Karpas-422 (cell line): ENCODE results near the gene TMEM240. TPM values are rescaled to one million over a fixed set of nuclear protein-coding genes. Genes with fewer than 3 reads are reported as not detected.
A peak's percentile ranks its signal among the peaks of the same experiment; 100 is the strongest.

Experiments used
- DNase-seq: peaks from one replicate; pipeline ENCODE4 v3.0.0-alpha.2; 2015
- H2AFZ ChIP-seq: fragments of 200-600 bp; sonication (generic); 2 replicates; pipeline ENCODE4 v1.6.1; 2014; ENCODE audit warnings: antibody characterized with exemption, low read length, mixed read lengths
- H3K27ac ChIP-seq: fragments of 200-600 bp; sonication (generic); 2 replicates; pipeline ENCODE4 v1.5.1; 2014; ENCODE audit warnings: mild to moderate bottlenecking, low read length, moderate library complexity
- H3K27me3 ChIP-seq: fragments of 200-600 bp; sonication (generic); 2 replicates; pipeline ENCODE4 v1.6.1; 2014; ENCODE audit warnings: low read length, mixed read lengths
- H3K36me3 ChIP-seq: fragments of 200-600 bp; sonication (generic); 2 replicates; pipeline ENCODE4 v1.6.1; 2014; ENCODE audit warnings: low read length, mixed read lengths; ENCODE audit not compliant: insufficient read depth
- H3K4me1 ChIP-seq: fragments of 200-600 bp; sonication (generic); 2 replicates; pipeline ENCODE4 v1.6.1; 2014; ENCODE audit warnings: mild to moderate bottlenecking, low read length, mixed read lengths
- H3K4me2 ChIP-seq: fragments of 200-600 bp; sonication (generic); 2 replicates; pipeline ENCODE4 v1.6.1; 2014; ENCODE audit warnings: low read length, low read depth, mild to moderate bottlenecking; ENCODE audit not compliant: poor library complexity, severe bottlenecking
- H3K4me3 ChIP-seq: fragments of 200-600 bp; sonication (generic); 2 replicates; pipeline ENCODE4 v1.5.1; 2014; ENCODE audit warnings: mild to moderate bottlenecking, antibody characterized with exemption, low read length, mixed read lengths
- H3K79me2 ChIP-seq: fragments of 200-600 bp; sonication (generic); 2 replicates; pipeline ENCODE4 v1.6.1; 2014; ENCODE audit warnings: mild to moderate bottlenecking, low read length, mixed read lengths
- H3K9ac ChIP-seq: fragments of 200-600 bp; sonication (generic); 2 replicates; pipeline ENCODE4 v1.6.0; 2014; ENCODE audit warnings: low read length
- H3K9me2 ChIP-seq: fragments of 200-600 bp; sonication (generic), shearing (Covaris generic); replicated peaks from 2 replicates; pipeline ENCODE4 v1.6.0; 2014; ENCODE audit warnings: mild to moderate bottlenecking, low read length, moderate library complexity; ENCODE audit not compliant: insufficient read depth
- H3K9me3 ChIP-seq: fragments of 300-700, 200-600 bp; sonication (generic); 2 replicates; pipeline ENCODE4 v1.6.1; 2014; ENCODE audit warnings: low read length, mixed read lengths
- H4K20me1 ChIP-seq: fragments of 200-600 bp; sonication (generic); 2 replicates; pipeline ENCODE4 v1.6.1; 2014; ENCODE audit warnings: mild to moderate bottlenecking, antibody characterized with exemption, low read length, low read depth; ENCODE audit not compliant: insufficient read depth
- total RNA-seq: library from RNA; depleted of rRNA; stranded (reverse); fragments of >200 nt; shearing (Covaris generic); gene quantifications from 2 replicates; pipeline ENCODE4 v1.2.3, GENCODE V29; 2014; ENCODE audit warnings: low replicate concordance; rRNA removed

TMEM240 gene
- 2.6 TPM in 1 of 2 replicates, not detected in the other for total RNA-seq

DNA sequence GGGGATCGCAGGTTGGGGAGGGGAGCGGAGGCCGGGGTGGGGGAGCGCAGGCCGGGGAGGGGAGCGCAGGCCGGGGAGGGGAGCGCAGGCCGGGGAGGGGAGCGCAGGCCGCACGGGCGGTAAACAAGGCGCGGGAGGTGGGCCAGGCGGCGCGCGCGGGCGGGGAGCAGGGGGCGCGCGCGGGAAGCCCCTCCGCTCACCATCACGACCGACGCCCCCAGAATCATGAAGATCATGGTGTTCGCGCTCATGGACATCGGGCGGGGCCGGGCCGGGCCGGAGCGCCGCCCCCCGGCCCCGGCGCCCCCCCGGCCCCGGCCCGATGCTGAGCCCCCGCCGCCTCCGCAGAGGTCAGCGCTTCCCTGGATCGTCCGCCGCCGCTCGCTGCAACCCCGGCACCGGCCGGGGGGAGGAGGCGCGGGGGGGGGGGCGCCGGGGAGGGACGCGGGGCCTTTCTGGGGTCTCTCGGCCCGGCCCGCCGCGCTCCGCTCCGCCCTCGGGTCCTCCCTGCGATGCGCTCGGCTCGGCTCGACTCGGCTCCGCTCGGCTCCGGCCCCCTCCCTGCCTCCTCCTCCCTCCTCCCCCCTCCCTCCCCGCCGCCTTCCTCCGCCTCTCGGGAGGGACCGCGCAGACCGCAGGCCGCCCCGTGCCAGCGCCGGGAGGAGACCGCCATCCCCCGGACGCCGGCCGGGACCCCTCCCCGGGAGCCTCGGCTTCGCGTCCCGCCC, at the start of gene TMEM240:
Gene TMEM240, minus strand, starts transcription at position 535 of the 728 bp plus-strand sequence. Its CDS starts 278 bp downstream, at position 257.
- H3K36me3 ChIP-seq: no peaks in the 10 kb centered on the region
- H3K9me2 ChIP-seq: no peaks in the 10 kb centered on the region
- no peaks in the 10 kb centered on the region for H3K27me3 ChIP-seq
- no peak for DNase-seq
- H2AFZ ChIP-seq: no peak within 1 kb of the TSS
- H3K4me2 ChIP-seq: no peak within 1 kb of the TSS
- no peak within 1 kb of the TSS for H3K27ac ChIP-seq
- H4K20me1 ChIP-seq: no peaks in the 10 kb centered on the region
- H3K79me2 ChIP-seq: no peaks in the 10 kb centered on the region
- no peak within 1 kb of the TSS for H3K4me3 ChIP-seq
- H3K4me1 ChIP-seq: no peaks in the 10 kb centered on the region
- no peaks in the 10 kb centered on the region for H3K9me3 ChIP-seq
- H3K9ac ChIP-seq: no peak within 1 kb of the TSS

DNA sequence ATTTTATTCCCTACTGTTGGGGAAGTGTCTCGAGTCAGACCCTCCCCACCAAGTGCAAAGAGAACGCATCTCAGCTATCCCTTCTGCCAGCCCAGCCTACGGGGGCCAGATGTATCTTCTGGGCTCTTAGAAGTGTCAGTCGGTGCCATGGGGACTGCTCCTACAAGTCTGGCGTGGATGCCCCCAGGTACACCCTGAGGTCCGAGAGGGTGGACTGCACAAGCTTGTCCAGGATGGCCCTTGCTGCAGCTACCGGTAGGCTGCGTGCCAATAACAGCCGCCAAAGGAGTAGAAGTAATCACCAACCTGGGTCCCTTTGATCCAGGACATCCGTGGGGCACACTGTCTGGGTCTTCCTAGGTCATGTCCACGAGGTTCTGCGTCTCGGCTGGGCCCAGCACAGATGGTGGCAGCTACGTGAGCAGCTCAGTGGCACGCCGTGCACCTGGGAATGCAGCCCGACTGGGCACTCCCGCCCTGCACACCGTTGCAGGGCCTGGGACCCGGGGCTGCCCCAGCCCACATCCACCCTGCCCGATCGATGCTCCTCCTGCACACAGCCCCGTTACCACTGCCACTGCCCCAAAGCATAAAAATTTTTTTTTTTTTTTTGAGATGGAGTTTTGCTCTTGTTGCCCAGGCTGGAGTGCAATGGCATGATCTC, 43.1 kb upstream of the TMEM240 start:
- Histone ChIP-seq H3K4me3 (no peak overlapping the region), H3K9ac (no peak overlapping the region), H4K20me1 (no peaks in the 10 kb centered on the region), H3K9me2 (no peaks in the 10 kb centered on the region), H3K36me3 (no peaks in the 10 kb centered on the region), H3K9me3 (no peaks in the 10 kb centered on the region), H3K4me2 (no peak overlapping the region), H2AFZ (no peak overlapping the region), H3K27ac (no peak overlapping the region), H3K27me3 (no peaks in the 10 kb centered on the region), H3K79me2 (no peaks in the 10 kb centered on the region), H3K4me1 (no peaks in the 10 kb centered on the region)
- no peak for DNase-seq

DNA sequence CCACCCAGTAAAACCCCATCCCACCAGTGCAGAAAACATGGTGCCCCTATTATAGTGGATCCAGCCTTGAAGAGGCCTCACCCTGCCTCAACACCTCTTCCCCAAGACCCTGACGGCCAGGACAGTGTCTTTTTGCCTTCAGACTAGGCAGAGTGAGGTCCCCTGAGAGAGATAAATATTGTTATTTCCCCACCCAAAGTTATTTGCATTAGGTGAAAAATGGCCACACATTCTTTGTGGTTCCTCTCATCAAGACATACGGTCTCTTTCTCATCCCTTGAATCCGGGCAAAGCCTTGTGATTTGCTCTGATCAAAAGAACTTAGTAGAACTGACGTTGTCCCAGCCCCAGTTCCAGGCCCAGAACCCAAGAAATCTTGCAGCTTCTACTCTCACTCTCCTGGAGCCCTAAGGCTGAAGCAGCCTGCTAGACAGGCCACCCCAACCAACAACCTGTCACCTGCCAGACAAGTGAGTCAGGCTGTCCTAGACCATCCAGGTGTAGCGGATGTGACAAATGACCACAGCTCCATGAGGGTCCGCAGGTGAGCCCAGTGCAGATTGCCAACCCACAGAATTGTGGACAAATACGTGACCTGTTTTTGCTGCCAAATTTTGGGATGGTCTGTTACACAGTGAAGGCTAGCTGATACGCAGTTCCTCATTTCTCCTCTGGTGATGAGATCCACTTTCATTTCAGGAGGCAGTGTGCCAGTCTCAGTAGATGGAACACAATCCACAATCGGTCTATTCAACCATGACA, 42.3 kb upstream of the TMEM240 start:
- no peak for DNase-seq
- H3K79me2 ChIP-seq: no peaks in the 10 kb centered on the region
- H3K9me2 ChIP-seq: no peaks in the 10 kb centered on the region
- H3K36me3 ChIP-seq: no peaks in the 10 kb centered on the region
- H3K27me3 ChIP-seq: no peaks in the 10 kb centered on the region
- no peak overlapping the region for H3K9ac ChIP-seq
- no peak overlapping the region for H3K4me3 ChIP-seq
- H3K9me3 ChIP-seq: no peaks in the 10 kb centered on the region
- no peaks in the 10 kb centered on the region for H4K20me1 ChIP-seq
- H3K4me1 ChIP-seq: no peaks in the 10 kb centered on the region
- no peak overlapping the region for H3K27ac ChIP-seq
- H2AFZ ChIP-seq: no peak overlapping the region
- H3K4me2 ChIP-seq: no peak overlapping the region

DNA sequence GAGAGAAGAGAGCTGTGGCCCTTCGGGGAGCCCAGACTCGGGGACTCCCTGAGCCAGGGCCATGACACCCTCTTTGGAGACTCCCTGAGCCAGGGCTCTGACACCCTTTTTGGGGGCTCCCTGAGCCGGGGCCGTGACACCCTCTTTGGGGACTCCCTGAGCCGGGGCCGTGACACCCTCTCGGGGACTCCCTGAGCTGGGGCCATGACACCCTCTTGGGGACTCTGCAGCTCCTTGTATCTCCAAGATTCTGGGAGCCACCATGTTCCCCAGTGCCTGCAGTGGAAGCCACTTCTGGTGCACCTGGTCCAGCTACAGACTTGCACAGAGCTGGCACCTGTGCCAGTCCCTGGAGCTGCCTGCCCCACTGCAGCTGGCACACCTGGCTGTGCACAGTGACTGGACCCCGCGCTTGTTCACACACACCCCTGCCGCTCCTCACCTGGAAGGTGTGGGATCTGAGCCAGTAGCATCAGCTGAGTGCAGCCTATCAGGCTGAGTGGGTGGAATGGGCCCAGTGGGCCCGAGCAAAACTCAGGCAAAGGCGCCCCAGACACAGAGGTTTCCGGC, 38.0 kb upstream of the TMEM240 start:
- Histone ChIP-seq H2AFZ (no peak overlapping the region), H3K4me2 (no peak overlapping the region)

DNA sequence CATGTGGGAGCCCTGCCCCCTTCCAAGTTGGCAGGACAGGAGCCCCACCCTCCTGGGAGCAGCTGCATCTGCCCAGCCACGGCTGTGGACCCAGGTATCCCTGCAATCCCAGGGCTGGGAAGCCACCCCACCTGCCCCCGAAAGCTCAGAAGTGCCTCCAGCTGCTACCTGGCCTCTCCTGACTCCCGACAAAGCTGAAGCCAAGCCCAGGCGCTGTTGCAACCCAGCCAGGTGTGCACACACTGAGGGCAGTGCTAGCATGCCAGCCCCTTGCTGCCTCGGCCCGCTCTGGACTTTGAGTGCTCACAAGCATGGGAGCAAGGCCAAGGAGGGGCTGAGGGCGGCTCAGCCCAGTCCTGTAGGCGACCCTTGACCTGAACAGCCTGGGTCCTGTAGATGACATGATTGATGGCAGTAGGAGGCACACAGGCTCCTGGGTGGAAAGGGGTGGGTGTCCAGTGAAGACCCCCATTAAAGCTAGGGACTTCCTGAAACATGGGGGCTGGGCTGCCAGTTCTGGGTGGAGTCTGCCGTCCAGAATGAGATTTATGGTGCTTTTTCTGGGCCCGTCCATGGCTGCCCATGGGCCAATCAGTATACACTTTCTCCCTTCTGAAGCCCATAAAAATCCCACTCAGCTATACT, 37.1 kb upstream of the TMEM240 start:
- H3K27me3 ChIP-seq: no peaks in the 10 kb centered on the region
- 0 out of 2 replicates have a peak, but pooled peaks cover 4% of the 10 kb centered on the region for H4K20me1 ChIP-seq
- H3K4me2 ChIP-seq: no peak overlapping the region
- no peaks in the 10 kb centered on the region for H3K9me3 ChIP-seq
- H3K27ac ChIP-seq: no peak overlapping the region
- DNase-seq: no peak
- no peak overlapping the region; the same call in 1 of the 2 replicates for H2AFZ ChIP-seq
- no peaks in the 10 kb centered on the region for H3K9me2 ChIP-seq
- peaks cover 19% of the 10 kb centered on the region for H3K79me2 ChIP-seq
- no peaks in the 10 kb centered on the region for H3K36me3 ChIP-seq
- no peak overlapping the region for H3K9ac ChIP-seq
- peaks cover 16% of the 10 kb centered on the region for H3K4me1 ChIP-seq
- H3K4me3 ChIP-seq: no peak overlapping the region

More for the DNA sequence above, 38.0 kb upstream of the TMEM240 start:
- H3K4me1 ChIP-seq: peaks cover 8% of the 10 kb centered on the region
- no peak overlapping the region for H3K4me3 ChIP-seq
- DNase-seq: no peak
- H3K27me3 ChIP-seq: no peaks in the 10 kb centered on the region
- H3K27ac ChIP-seq: no peak overlapping the region
- H4K20me1 ChIP-seq: 0 out of 2 replicates have a peak, but pooled peaks cover 3% of the 10 kb centered on the region
- H3K79me2 ChIP-seq: peaks cover 9% of the 10 kb centered on the region
- no peaks in the 10 kb centered on the region for H3K36me3 ChIP-seq
- no peaks in the 10 kb centered on the region for H3K9me3 ChIP-seq
- no peak overlapping the region for H3K9ac ChIP-seq
- H3K9me2 ChIP-seq: no peaks in the 10 kb centered on the region

DNA sequence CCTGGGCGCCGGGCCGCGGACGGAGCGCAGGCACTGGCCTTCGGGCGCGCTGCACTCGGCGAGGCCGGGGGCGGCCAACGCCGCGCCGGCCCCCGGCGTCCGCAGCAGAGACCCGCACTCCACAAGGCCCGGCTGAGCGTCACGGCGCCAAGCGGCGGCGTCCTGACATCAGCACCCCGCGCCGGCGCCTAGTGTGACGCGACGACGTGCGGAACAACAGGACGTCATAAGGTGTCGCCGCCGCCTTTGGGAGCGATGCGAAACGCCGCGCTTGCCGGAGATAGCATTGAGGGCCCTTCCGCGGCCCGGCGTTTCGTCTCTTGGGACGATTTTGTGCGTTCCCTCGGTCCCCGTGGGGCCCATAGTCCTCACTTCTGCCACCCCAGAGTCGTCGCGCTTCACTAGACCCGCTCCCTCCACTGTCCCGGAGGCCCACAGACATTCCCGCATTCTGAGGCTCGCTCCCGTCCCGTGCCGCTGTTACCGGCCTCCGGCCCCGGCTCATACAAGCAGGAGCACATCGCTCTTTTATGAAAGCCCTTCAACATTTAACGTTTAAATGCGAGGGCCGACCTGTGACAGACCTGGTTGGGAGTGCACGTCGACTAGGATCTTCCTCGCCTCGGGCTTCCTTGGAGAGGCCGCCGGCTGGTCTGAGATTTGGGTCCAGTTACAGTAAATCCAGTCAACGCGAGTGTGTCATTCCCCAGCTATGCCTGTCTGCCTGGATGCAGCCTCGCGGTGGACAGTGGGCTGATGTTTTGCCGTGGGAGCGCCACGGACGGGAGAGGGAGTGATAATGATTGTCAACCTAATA, 34.5 kb upstream of the TMEM240 start, which contains the start of gene SSU72:
Gene SSU72, minus strand, starts transcription at position 143 of the 817 bp plus-strand sequence. CDS start 306 bp downstream, outside the sequence.
- peaks cover 16% of the 10 kb centered on the region for H3K4me1 ChIP-seq
- peaks cover 42% of the 10 kb centered on the region for H3K79me2 ChIP-seq
- peak within 1 kb of the TSS; percentile 97 for H3K9ac ChIP-seq
- H3K4me3 ChIP-seq: peak within 1 kb of the TSS; percentile 76
- H3K4me2 ChIP-seq: peak within 1 kb of the TSS; percentile 90
- no peaks in the 10 kb centered on the region for H3K27me3 ChIP-seq
- peak within 1 kb of the TSS; percentile 77 for H2AFZ ChIP-seq
- peaks cover 12% of the 10 kb centered on the region; the same call in 1 of the 2 replicates for H4K20me1 ChIP-seq
- no peaks in the 10 kb centered on the region for H3K9me2 ChIP-seq
- no peaks in the 10 kb centered on the region for H3K9me3 ChIP-seq
- H3K36me3 ChIP-seq: peaks cover 4% of the 10 kb centered on the region; the same call in 1 of the 2 replicates
- H3K27ac ChIP-seq: peak within 1 kb of the TSS; percentile 32; the same call in 1 of the 2 replicates
- DNase-seq: peak; percentile 97
